GM12874 (cell line): Measurements from ENCODE around the gene NCAPD2.

Source experiments
- TF ChIP-seq, protein P1 (sequence below): IDR thresholded peaks from 2 replicates; pipeline ENCODE4 v1.5.1; 2011; ENCODE audit warnings: low read depth, mild to moderate bottlenecking, control low read depth, low read length, moderate library complexity; ENCODE audit not compliant: insufficient read depth

NCAPD2 gene

GRCh38 chr12:6541371-6542165, 47.7 kb downstream of the NCAPD2 start:
- TF ChIP-seq, protein P1, sequence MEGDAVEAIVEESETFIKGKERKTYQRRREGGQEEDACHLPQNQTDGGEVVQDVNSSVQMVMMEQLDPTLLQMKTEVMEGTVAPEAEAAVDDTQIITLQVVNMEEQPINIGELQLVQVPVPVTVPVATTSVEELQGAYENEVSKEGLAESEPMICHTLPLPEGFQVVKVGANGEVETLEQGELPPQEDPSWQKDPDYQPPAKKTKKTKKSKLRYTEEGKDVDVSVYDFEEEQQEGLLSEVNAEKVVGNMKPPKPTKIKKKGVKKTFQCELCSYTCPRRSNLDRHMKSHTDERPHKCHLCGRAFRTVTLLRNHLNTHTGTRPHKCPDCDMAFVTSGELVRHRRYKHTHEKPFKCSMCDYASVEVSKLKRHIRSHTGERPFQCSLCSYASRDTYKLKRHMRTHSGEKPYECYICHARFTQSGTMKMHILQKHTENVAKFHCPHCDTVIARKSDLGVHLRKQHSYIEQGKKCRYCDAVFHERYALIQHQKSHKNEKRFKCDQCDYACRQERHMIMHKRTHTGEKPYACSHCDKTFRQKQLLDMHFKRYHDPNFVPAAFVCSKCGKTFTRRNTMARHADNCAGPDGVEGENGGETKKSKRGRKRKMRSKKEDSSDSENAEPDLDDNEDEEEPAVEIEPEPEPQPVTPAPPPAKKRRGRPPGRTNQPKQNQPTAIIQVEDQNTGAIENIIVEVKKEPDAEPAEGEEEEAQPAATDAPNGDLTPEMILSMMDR, result no peak

DNA sequence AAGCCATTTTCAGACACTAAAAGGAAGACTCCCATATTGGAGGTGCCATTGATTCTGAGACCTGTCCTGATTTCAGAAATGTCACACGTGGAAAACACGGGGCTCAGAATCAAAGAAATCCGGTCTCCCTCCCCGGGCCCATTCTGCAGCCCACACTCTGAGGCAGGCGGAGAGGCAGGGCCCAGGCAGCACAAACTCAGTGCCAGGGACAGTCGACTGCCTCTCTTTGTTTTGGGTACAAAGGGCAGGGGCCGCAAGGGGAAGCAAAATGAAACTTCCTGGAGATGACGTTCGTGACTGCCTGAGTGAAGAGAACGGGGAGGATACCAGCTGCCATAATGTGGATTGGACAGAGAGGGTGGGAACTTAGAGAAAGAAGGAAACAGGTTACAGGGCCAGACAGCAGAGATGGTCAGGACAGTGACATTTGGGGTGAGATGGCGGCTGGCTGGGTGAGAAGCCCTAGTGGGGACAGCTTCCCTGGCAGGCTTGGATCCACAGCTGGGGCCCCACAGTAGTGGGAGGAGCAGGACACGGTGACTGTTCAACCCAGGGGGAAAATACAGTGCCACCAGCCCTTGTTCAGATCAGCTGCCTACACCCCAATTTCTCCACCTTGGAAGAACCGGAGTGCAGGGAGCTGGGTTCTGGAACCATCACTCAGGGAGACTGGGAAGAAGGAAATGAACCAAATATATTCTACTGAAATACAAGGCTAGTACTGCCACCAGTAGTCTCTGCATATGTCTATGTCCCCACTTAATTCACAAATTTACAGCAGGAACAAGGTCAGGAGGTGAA, 48.5 kb downstream of the NCAPD2 start:
- TF ChIP-seq, protein P1, result no peak

GRCh38 chr12:6546016-6546415, 52.1 kb downstream of the NCAPD2 start:
- TF ChIP-seq, protein P1, result no peak

DNA sequence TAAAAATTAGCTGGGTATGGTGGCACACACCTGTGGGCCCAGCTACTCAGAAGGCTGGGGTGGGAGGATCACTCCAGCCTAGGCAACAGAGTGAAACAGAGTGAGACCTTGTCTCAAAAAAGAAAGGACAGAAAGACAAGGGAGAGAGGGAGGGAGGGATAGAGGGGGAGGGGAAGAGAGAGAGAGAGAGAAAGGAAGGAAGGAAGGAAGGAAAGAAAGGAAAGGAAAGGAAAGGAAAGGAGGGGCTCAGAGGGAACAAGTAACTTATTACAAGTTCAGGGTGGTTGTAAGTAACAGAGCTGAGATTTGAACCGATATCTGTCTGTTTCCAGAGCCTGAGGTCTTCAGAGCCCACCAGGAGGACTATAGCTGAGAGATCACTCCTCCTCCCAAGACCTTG, 53.7 kb downstream of the NCAPD2 start:
- TF ChIP-seq, protein P1, result no peak

DNA sequence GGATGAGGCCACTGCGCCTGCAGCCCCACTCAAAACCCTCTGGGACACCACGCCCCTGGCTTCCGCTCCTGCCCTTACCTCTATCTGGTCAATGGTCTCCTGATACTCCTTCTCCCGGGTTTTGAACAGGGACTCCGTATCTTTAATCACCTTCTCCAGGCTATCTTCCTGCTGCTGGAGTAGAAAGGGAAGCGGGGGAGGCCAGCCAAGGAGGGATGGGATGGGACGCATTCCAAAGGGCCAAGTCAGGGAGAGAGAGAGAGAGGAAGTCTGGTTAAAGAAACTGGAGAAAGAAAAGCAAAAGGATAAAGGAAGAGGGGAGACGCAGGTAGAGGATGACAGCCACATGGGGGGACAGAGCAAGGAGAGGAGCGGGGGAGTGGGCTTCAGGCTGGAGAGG, 54.1 kb downstream of the NCAPD2 start:
- TF ChIP-seq, protein P1, result no peak

DNA sequence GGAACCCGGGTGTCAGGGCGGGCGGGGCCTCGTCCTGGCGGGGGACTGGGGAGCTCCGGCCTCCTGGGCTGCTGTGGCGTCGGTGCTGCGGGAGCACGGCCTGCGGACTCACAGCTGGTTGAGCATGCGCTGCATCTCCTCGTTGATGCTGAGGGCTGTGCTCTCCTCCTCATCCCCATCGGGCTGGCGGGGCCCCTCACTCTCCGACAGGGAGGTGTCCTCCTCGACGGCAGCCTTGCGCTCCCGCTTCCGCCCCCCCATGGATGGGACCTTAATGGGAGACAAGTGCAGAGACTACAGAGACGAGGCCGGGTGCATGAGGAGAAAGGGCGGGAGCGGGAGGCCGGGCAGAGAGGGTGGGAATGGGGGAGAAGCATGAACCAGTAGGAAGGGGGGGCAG, 54.7 kb downstream of the NCAPD2 start:
- TF ChIP-seq, protein P1, result no peak

GRCh38 chr12:6548966-6549683, 55.2 kb downstream of the NCAPD2 start:
- TF ChIP-seq, protein P1, result no peak
